Ovary (tissue), 9 donors: ENCODE measurements around the gene KIF6. TPM values are rescaled to one million over a fixed set of nuclear protein-coding genes. Genes with fewer than 3 reads are reported as not detected.

ENCODE experiments used
- DNase-seq, 5 donors: peaks; one replicate each; pipeline ENCODE4 v3.0.0-alpha.2; 2019 to 2020
- H3K27ac ChIP-seq, 2 donors: fragments of 200-600 bp; one replicate each; pipeline versions ENCODE4 v1.5.1 to v1.8.0; 2019 to 2022
- H3K27me3 ChIP-seq: fragments of 200-600 bp; one replicate; pipeline ENCODE4 v1.8.0; 2022
- H3K36me3 ChIP-seq: fragments of 200-600 bp; sonication (generic); one replicate; pipeline ENCODE4 v1.5.1; 2019
- H3K4me1 ChIP-seq: one replicate; pipeline ENCODE4 v1.8.1; 2013; ENCODE audit warnings: mild to moderate bottlenecking, moderate library complexity; ENCODE audit not compliant: insufficient read depth
- H3K4me3 ChIP-seq: fragments of 200-600 bp; sonication (generic); one replicate; pipeline ENCODE4 v1.5.1; 2017
- H3K9me3 ChIP-seq, 2 donors: fragments of 200-600 bp in 1 of 2; sonication (generic) in 1 of 2; one replicate each; pipeline versions ENCODE4 v1.5.1 to v1.8.1; 2013 to 2019; ENCODE audit warnings: mild to moderate bottlenecking in 1 of 2, moderate library complexity in 1 of 2
- EP300 ChIP-seq: sonication (generic); formaldehyde crosslinking; IDR thresholded peaks from one replicate; pipeline ENCODE4 v1.6.1; 2017; ENCODE audit warnings: antibody characterized with exemption
- POLR2A ChIP-seq: fragments of 450-650 bp; IDR thresholded peaks from one replicate; pipeline ENCODE4 v1.6.1; 2017; ENCODE audit warnings: antibody characterized with exemption, mild to moderate bottlenecking, moderate library complexity
- WGBS, 3 donors: extraction: QIAGEN DNeasy Blood & Tissue Kit in 1 of 3; methylation state at CpG; one replicate each; pipeline versions ENCODE4 v1.1.5 to v1.1.7; 2013 to 2017; 5-methylcytosine and 5-hydroxymethylcytosine counted together
- intact Hi-C, 4 donors: fragments of 100-400 bp; cut with DNase I; formaldehyde crosslinking; loops; one replicate each; pipeline versions ENCODE4 v1.11.0 to v1.15.1; 2022 to 2023
- polyA plus RNA-seq, 2 donors: library from polyadenylated mRNA; stranded (reverse); fragments of 200-250 nt in 1 of 2; fragments of 350-450 nt in 1 of 2; fragmentation: Illumina TruSeq in 1 of 2; extraction: RNeasy Lipid Tissue Mini Kit (QIAGEN cat#74804) in 1 of 2; gene quantifications; one replicate each; pipeline ENCODE4 v1.2.3, GENCODE V29; 2013 to 2014
- small RNA-seq: library from RNA; depleted of rRNA; stranded (forward); fragments of <200 nt; gene quantifications from one replicate; pipeline ENCODE3, GENCODE V24; 2016
- total RNA-seq, 7 donors: library from RNA; depleted of rRNA in 2 of 7; stranded (reverse); fragments of >200 nt in 2 of 7; fragmentation: NEBNext Ultra II Directional in 3 of 7; extraction: Animal tissue kit (Norgen Biotek cat#: 25700) in 3 of 7; gene quantifications; one replicate each; pipeline versions ENCODE4 v1.1.0 to v1.2.4, GENCODE V29; 2016 to 2023
- TF ChIP-seq, protein P1 (sequence below), 3 donors: fragments of 450-650 bp in 2 of 3; fragments of 200-600 bp in 1 of 3; IDR thresholded peaks; one replicate each; pipeline versions ENCODE4 v1.5.1 to v1.8.0; 2016 to 2022; ENCODE audit warnings: antibody characterized with exemption in 3 of 3, mild to moderate bottlenecking in 1 of 3
- donor health status: DM: no; HTN: no; CAD: no; lungs with moderate emphysema.
- donor health status: DM: no; HTN: no; CAD: no.
- donor health status: Bipolar disorder and iron deficiency.
- donor health status: DM: yes; HTN: yes; CAD: no.
- donor health status: DM: no; HTN: no; CAD: no.
- donor health status: DM: yes; HTN: yes; CAD: no.

Gene KIF6
- total and polyA plus RNA-seq, 9 donors, result 0.12 to 2.1 (median 0.82) TPM

GRCh38 chr6:39281312-39281980 lies 443.8 kb downstream of the KIF6 start:
- Histone ChIP-seq H3K4me3 (no peak overlapping the region), H3K9me3 (no peaks in the 10 kb centered on the region), H3K27ac (no peak overlapping the region), H3K36me3 (no peaks in the 10 kb centered on the region), H3K4me1 (no peaks in the 10 kb centered on the region), H3K27me3 (no peaks in the 10 kb centered on the region)
- intact Hi-C loops, result no loop called here
- 72 to 85% (median 75%) methylated on average over 11 of the region's 11 CpGs for WGBS, 3 donors
- no peak for DNase-seq
- TF ChIP-seq, protein P1, sequence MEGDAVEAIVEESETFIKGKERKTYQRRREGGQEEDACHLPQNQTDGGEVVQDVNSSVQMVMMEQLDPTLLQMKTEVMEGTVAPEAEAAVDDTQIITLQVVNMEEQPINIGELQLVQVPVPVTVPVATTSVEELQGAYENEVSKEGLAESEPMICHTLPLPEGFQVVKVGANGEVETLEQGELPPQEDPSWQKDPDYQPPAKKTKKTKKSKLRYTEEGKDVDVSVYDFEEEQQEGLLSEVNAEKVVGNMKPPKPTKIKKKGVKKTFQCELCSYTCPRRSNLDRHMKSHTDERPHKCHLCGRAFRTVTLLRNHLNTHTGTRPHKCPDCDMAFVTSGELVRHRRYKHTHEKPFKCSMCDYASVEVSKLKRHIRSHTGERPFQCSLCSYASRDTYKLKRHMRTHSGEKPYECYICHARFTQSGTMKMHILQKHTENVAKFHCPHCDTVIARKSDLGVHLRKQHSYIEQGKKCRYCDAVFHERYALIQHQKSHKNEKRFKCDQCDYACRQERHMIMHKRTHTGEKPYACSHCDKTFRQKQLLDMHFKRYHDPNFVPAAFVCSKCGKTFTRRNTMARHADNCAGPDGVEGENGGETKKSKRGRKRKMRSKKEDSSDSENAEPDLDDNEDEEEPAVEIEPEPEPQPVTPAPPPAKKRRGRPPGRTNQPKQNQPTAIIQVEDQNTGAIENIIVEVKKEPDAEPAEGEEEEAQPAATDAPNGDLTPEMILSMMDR (IDR thresholded peaks at IDR 0.05), result no peak
- no peak for TF ChIP-seq POLR2A
- no peak for TF ChIP-seq EP300

DNA sequence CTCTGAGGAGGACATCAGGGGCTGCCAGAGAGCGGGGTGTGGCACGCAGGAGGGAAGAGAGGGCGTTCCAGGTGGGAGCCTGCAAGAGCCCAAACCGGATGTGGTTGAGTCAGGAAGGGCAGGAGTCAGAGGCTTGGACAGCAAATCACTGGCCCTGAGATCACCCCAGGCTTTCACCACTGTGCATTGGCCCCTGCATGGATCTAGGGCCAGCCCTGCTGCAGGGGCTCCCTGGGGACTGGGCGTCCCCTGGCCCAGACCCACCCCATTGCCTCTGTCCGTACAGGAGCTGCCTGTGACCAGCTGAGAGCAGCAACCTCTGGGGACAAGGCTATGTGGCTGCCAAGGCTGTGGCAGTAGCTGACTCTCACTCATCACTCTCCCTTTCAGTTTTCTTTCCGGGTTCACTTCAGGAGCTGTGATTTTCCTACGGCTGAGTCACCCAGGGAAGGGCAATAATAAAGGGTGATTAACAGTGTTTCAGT lies 444.9 kb downstream of the KIF6 start:
- TF ChIP-seq POLR2A (no peak), EP300 (no peak)
- TF ChIP-seq, protein P1 (IDR thresholded peaks at IDR 0.05), result no peak
- no peak overlapping the region for H3K27ac ChIP-seq
- no peaks in the 10 kb centered on the region for H3K4me1 ChIP-seq
- no peak for DNase-seq
- intact Hi-C loops, result no loop called here
- H3K9me3 ChIP-seq, result no peaks in the 10 kb centered on the region
- H3K4me3 ChIP-seq, result no peak overlapping the region
- WGBS, 3 donors, result 44 to 54% (median 51%) methylated on average over 8 of the region's 8 CpGs
- H3K27me3 ChIP-seq, result no peaks in the 10 kb centered on the region
- H3K36me3 ChIP-seq, result no peaks in the 10 kb centered on the region

Small RNA genes within 50 kb of the gene (small RNA-seq; reads per million reads assigned to genes)
- gene RNU1-54P, result not detected

Other genes with a start within 250 kb of the KIF6 start
- gene DAAM2, start 67.0 kb upstream of the KIF6 start, total RNA-seq, result 10 to 100 TPM in 6 of 7 donors, 1 to 10 TPM in 1; 8.5 to 25.2 (median 18.5) TPM
- 10 to 100 TPM in 1 of 2 donors, 1 to 10 TPM in 1; 9.8 to 27.8 TPM for gene DAAM2, start 67.0 kb upstream of the KIF6 start, polyA plus RNA-seq
- 10 to 100 TPM; 10.9 to 21.8 (median 17.2) TPM for gene MOCS1, start 209.1 kb upstream of the KIF6 start, total RNA-seq
- 10 to 100 TPM; 11.4 to 12.1 TPM for gene MOCS1, start 209.1 kb upstream of the KIF6 start, polyA plus RNA-seq